ENCODE results near the gene LRP1. TPM values are rescaled to one million over a fixed set of nuclear protein-coding genes. Genes with fewer than 3 reads are reported as not detected.

LRP1 gene
- total RNA-seq, 1 donor = 56.0 TPM

DNA sequence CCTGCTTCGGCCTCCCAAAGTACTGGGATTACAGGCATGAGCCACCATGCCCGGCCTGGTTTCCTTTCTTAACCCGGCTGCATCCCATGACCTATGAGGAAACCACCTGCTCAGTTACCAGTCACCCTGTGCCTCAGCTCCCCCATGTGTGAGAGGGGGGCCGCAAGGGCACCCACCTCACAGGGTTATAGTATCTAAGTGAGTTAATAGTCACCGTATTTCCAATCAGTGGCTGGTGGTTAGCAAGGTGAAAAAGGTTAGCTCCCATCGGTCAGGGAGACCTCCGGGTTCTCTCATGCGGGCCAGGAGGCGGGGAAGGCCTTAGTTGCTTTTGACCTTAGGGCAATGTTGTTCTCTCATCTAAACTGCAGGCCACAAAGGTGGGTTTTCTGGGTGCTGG, 6.7 kb downstream of the LRP1 start:
- H3K4me1 ChIP-seq (ENCODE audit: insufficient read depth, low read length) = peaks cover 64% of the 10 kb centered on the region
- no peaks in the 10 kb centered on the region for H3K27me3 ChIP-seq (ENCODE audit: insufficient read depth, low read length)
- H3K4me3 ChIP-seq (ENCODE audit: low read length) = no peak overlapping the region
- no peaks in the 10 kb centered on the region for H3K9me3 ChIP-seq (ENCODE audit: low read depth, low read length)

DNA sequence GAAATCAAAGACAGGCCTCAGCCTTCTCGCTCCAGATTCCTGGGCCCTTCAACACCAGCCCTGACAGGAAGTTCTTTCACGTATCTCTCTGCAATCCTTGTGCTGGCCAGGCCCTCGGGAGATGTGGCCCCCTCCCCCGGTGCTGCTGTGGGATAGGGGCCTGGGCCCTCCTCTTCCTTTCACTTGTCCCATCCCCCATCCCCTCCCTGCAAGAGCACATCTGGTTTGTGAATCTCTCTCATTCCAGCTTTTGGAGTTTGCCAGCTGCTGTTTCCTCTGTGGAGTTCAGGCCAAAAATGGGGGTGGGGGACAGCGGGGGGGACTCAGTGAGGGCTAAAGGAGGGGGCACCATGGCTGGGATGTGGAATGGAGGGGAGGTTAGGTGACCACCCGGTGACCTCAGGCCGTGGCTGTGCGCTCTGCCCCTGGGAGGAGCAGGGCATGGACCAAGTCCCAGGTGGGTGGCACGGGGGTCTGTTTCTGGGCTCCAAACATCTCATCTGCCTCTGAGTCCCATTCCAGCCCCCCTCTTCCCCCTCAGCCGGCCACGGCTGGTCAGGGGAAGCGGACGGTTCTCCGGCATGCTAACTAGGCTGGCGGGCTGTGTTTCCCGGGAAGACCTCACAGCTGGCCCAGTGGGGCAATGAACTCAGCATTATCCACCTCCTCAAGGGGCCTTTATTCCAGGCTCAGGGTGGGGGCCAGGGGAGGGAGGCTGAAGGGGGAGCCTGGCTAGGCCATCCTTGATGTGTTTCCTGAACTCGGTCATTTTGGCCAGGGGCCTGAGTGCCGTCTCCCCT, 7.4 kb downstream of the LRP1 start:
- Histone ChIP-seq H3K9me3 (ENCODE audit: low read depth, low read length) (no peaks in the 10 kb centered on the region), H3K27me3 (ENCODE audit: insufficient read depth, low read length) (no peaks in the 10 kb centered on the region)

DNA sequence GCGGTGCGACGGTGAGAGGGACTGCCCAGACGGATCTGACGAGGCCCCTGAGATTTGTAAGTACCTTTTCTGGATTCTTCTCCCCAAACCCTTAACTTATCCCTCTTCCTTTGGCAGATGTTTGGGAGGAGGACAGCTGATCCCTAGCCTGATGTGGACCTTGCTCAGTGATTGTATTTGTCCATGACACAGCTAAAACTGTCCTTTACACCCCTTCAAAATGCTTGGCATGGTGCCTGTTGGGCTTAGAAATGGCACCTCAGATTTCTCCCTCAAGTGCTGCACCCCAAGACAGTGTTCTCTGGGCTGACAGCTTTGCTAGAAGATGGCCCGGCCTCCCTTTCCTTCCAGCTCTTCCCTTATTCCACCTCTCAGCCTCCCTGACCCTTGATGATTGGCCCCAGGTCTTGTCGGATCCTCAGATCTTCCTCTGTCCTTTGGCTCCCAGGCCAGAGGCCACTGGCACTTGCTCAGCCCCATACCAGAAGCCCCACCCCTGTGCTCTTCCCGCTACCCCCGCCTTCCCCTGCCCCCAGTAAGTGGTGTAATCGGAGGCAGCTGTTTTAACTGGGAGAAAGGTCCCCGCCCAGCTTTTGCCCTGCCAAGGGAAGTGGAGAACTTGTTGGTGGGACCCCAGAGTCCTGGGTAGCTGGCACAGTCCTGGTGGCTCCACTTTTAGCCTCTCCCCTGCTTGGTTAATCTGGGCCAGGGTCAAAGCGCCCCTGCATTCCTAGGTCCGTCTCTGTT, 10.4 kb downstream of the LRP1 start:
- no peaks in the 10 kb centered on the region for H3K27me3 ChIP-seq (ENCODE audit: insufficient read depth, low read length)
- H3K4me1 ChIP-seq (ENCODE audit: insufficient read depth, low read length) = peaks cover 41% of the 10 kb centered on the region
- H3K9me3 ChIP-seq (ENCODE audit: low read depth, low read length) = no peaks in the 10 kb centered on the region
- no peak overlapping the region for H3K4me3 ChIP-seq (ENCODE audit: low read length)

More for the DNA sequence above, 7.4 kb downstream of the LRP1 start:
- Histone ChIP-seq H3K4me1 (ENCODE audit: insufficient read depth, low read length) (peaks cover 60% of the 10 kb centered on the region), H3K4me3 (ENCODE audit: low read length) (no peak overlapping the region)

DNA sequence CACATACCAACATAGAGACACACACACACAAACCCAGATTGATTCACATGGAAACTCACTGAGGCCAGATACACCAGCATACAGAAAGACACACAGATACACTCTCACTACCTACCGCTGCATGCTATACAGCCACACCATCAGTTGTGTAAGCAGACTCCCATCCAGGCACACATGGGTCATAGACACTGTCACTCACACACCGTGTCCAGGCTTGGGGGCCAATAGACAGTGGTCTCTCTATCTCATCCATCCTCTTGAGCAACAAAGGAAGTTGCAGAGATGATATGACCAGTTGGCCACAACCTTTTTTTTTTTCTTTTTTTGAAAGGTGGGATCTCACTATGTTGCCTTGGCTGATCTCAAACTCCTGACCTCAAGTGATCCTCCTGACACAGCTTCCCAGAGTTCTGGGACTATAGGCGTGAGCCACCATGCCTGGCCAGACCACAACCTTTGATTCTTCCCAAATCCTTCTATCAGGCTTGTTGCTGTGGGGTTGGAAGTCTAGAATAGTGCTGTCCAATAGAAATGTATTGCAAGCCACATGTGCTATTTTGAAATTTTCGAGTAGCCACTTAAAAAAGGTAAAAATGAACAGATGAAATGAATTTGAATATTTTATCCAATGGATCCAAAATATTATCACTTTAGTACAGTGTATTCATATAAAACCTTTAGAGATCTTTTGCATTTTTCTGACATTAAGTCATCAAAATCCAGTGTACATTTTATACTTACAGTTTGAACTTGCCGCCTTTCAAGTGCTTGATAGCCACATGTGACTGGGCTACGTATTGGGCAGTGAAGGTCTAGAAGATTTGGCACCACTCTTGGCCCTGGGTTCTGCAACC, 11.7 kb downstream of the LRP1 start:
- Histone ChIP-seq H3K9me3 (ENCODE audit: low read depth, low read length) (no peaks in the 10 kb centered on the region), H3K27me3 (ENCODE audit: insufficient read depth, low read length) (no peaks in the 10 kb centered on the region), H3K4me3 (ENCODE audit: low read length) (no peak overlapping the region), H3K4me1 (ENCODE audit: insufficient read depth, low read length) (peaks cover 47% of the 10 kb centered on the region)

DNA sequence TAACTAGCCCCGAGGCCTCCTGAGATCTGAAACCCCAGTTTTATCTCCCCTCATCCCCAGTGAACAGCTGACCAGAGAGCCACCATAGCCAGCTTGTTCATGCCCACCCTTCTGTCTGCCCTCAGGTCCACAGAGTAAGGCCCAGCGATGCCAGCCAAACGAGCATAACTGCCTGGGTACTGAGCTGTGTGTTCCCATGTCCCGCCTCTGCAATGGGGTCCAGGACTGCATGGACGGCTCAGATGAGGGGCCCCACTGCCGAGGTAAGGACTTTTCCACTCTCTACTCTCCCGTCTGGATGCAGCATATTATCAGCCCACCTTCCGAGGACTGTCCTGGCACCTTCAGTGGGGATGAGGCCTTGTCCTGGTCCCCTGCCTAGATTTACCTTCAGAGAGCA, 13.0 kb downstream of the LRP1 start:
- no peaks in the 10 kb centered on the region for H3K9me3 ChIP-seq (ENCODE audit: low read depth, low read length)
- H3K4me3 ChIP-seq (ENCODE audit: low read length) = no peak overlapping the region
- peaks cover 56% of the 10 kb centered on the region for H3K4me1 ChIP-seq (ENCODE audit: insufficient read depth, low read length)
- no peaks in the 10 kb centered on the region for H3K27me3 ChIP-seq (ENCODE audit: insufficient read depth, low read length)

DNA sequence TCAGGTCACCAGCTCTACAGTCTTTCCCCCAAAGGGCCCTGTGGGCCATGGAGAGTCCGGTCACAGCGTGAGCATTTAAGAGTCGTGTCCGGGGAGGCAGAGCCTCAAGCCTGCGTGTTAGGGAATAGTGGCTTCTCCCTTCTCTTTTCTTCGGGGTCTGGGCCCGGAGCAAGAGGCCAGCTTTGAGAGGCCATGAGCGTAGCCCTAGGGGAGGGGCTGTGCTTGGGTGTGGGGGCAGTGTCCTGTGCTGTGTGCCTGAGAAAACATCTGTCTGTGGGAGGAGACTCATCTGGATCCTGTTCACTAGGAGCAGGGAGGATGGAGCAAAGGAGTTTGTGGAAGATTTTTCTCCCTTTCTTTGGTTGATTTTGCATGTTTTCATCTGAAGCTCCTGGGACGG, 13.8 kb downstream of the LRP1 start:
- Histone ChIP-seq H3K4me1 (ENCODE audit: insufficient read depth, low read length) (peaks cover 59% of the 10 kb centered on the region), H3K27me3 (ENCODE audit: insufficient read depth, low read length) (no peaks in the 10 kb centered on the region), H3K9me3 (ENCODE audit: low read depth, low read length) (no peaks in the 10 kb centered on the region), H3K4me3 (ENCODE audit: low read length) (no peak overlapping the region)

DNA sequence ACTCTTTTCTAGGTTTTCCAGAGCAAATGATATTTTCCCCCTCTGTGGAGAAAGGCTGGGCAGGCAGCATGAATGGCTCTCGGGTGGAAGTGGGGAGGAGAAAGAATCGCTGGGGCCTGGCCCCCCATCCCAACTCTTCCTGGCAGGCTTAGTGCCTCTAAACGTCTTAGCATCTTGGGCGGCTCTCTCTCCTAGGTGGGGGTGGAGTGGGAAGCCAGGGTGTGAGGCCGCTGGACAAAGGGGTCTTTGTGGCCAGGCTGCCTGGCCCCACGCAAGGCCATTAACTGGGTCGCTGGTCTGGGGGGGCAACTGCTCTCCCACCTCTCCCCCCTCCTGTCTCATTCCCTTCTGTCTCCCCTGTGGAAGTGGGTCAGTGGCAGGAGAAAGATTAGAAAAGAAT, 14.4 kb downstream of the LRP1 start:
- Histone ChIP-seq H3K4me3 (ENCODE audit: low read length) (no peak overlapping the region), H3K27me3 (ENCODE audit: insufficient read depth, low read length) (no peaks in the 10 kb centered on the region), H3K9me3 (ENCODE audit: low read depth, low read length) (no peaks in the 10 kb centered on the region), H3K4me1 (ENCODE audit: insufficient read depth, low read length) (peaks cover 59% of the 10 kb centered on the region)

DNA sequence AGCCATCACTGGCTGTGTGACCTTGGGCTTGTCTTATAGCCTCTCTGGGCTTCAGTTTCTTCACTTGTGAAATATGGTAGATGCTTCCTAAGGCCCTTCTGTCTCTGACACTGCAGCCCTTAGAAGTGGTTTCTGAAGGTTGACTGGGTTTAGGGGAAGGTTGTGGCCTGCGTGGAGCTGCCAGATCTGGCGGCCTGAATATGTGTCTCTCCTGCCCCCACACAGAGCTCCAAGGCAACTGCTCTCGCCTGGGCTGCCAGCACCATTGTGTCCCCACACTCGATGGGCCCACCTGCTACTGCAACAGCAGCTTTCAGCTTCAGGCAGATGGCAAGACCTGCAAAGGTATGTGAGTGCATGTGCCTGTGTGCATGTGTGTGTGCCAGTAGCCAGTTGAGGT, 15.2 kb downstream of the LRP1 start:
- Histone ChIP-seq H3K27me3 (ENCODE audit: insufficient read depth, low read length) (no peaks in the 10 kb centered on the region), H3K4me3 (ENCODE audit: low read length) (no peak overlapping the region), H3K4me1 (ENCODE audit: insufficient read depth, low read length) (peaks cover 59% of the 10 kb centered on the region), H3K9me3 (ENCODE audit: low read depth, low read length) (no peaks in the 10 kb centered on the region)

DNA sequence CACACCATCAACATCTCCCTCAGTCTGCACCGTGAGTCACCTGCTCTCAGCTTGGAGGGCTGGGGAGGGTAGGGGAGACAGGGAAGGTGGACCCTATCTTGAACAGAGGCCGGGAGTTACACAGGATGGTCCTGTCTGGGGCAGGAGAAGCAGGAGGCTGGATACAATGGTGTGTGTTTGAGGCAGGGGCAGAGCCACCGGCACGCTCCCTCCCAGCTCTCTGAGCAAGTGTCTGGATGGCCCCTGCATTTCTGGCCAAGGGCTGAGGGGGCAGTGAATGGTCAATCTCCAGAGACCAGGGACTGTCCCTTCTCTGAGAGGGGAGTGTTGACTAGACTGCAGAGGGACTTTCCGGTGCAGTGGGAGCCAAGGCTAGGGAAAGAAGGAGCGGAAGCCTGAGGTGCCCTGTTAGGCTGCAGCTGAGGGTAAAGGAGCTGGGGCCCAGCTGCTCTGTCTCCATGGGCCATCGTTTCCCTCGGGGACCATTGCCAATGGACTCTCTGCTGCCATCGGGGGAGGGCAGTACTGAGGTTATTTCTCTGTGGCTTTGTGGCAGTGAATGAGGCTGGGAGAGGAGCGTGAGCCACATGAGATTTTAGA, 17.3 kb downstream of the LRP1 start:
- H3K9me3 ChIP-seq (ENCODE audit: low read depth, low read length) = no peaks in the 10 kb centered on the region
- H3K27me3 ChIP-seq (ENCODE audit: insufficient read depth, low read length) = no peaks in the 10 kb centered on the region
- H3K4me1 ChIP-seq (ENCODE audit: insufficient read depth, low read length) = peaks cover 64% of the 10 kb centered on the region
- no peak overlapping the region for H3K4me3 ChIP-seq (ENCODE audit: low read length)

DNA sequence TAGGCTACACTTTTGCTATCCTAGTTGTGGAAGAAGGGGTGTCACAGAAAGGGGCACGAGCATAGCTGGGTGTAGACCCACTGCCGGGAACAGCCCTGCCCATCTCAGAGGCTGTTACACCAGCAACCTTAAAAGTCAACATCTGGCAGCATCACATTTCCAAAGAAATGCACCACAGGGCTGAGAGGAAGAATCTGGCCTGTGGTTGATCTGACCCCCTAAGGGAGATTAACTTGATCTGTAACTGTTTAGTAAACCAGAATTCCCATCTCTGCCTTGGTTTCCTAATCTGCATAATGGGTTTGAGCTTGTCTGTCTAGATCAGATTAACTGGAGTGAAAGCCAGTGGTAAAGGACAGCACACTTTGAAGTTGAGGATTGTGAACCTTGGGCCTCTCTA, 17.8 kb downstream of the LRP1 start:
- Histone ChIP-seq H3K4me3 (ENCODE audit: low read length) (no peak overlapping the region), H3K27me3 (ENCODE audit: insufficient read depth, low read length) (no peaks in the 10 kb centered on the region), H3K4me1 (ENCODE audit: insufficient read depth, low read length) (peaks cover 69% of the 10 kb centered on the region), H3K9me3 (ENCODE audit: low read depth, low read length) (no peaks in the 10 kb centered on the region)

DNA sequence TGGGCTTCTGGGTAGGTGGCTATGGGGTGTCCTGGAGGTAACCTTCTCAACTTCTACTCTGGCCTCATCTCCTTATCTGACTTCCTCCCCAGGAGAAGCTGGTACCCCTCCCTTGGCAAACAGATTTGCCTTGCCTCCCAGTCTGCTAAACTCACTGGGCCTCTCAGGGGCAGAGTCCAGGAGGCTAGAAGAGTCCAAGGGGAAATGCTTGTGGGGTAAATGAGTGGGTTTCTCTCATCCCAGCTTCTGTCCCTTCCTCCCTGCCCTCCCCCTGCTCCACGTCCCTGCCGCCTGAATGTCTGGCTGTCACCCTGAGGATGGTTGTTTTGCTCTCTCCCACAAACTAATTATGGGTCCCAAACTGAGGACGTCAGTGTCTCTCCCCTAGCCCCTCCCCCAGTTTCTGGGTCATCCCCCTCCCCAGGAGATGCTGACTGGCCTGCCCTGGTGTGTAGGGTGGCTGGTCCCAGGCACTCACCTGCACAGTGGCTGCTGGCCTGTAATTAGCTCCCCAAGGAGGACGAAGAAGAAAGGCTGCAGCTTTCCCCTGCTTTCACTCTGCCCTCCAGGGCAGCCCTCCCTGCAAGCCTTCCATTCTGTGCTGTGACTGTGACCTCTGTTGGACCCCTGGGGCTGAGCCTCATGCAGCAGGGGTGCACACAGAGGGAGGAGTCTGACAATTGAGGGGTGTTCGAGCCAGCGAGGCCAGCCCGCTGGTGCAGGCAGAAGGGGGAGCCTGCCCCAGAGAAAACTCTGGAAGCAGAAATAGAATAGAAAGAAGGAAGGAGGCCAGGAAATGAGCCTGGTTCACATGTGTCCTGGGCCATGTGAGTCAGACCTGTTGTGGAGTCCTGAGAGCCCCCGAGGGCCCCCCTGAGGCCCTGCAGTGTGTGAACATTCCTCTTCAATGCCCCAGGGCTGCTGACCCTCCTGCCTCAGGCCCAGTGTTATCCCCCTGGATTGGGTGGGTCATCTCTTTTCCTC, 19.0 kb downstream of the LRP1 start, which contains the start of gene LRP1-AS:
LRP1-AS (minus strand) TSS at position 659 of the 984 bp plus-strand sequence.
- Histone ChIP-seq H3K4me1 (ENCODE audit: insufficient read depth, low read length) (peaks cover 81% of the 10 kb centered on the region), H3K4me3 (ENCODE audit: low read length) (no peak within 1 kb of the TSS), H3K9me3 (ENCODE audit: low read depth, low read length) (no peaks in the 10 kb centered on the region)

DNA sequence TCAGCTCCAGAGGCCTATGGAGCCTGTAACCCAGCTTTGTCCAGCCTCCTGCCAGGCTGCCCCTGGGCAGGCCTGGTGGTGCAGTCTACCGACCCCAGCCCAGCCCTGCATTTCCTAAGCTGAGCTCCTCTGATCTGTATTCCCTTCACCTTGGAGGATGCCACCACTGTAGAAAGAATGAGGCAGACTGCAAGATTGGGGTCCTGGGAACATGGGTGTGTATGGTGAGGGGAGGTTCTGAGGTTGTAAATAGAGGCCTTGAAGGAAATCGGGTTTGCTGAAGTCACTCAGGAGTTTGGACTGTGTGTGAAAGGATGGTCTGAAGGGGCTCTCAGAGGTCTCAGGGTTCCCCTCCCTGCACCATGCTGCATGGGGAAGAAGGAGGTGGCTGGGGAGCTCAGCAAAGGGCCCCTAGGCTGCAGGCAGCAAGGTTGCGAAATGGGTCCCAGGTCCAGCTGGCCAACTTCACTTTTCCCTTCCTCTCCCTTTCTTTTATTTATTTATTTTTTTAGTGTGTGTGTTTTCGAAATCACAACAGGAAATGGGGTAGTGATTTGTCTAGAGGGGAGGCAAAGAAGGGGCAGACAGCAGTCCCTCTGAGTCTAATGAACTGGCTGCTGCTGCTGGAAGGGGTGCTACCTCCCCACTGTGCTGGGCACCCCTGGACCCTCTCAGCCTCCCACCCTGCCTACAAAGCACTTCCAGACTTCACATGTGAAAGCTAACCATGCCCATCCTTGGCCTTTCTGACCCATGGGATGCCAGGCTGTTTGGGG, 20.4 kb downstream of the LRP1 start:
- Histone ChIP-seq H3K9me3 (ENCODE audit: low read depth, low read length) (no peaks in the 10 kb centered on the region), H3K4me1 (ENCODE audit: insufficient read depth, low read length) (peaks cover 90% of the 10 kb centered on the region), H3K4me3 (ENCODE audit: low read length) (no peak overlapping the region), H3K27me3 (ENCODE audit: insufficient read depth, low read length) (no peaks in the 10 kb centered on the region)

More for the DNA sequence above, 19.0 kb downstream of the LRP1 start, which contains the start of gene LRP1-AS:
- H3K27me3 ChIP-seq (ENCODE audit: insufficient read depth, low read length) = no peaks in the 10 kb centered on the region

DNA sequence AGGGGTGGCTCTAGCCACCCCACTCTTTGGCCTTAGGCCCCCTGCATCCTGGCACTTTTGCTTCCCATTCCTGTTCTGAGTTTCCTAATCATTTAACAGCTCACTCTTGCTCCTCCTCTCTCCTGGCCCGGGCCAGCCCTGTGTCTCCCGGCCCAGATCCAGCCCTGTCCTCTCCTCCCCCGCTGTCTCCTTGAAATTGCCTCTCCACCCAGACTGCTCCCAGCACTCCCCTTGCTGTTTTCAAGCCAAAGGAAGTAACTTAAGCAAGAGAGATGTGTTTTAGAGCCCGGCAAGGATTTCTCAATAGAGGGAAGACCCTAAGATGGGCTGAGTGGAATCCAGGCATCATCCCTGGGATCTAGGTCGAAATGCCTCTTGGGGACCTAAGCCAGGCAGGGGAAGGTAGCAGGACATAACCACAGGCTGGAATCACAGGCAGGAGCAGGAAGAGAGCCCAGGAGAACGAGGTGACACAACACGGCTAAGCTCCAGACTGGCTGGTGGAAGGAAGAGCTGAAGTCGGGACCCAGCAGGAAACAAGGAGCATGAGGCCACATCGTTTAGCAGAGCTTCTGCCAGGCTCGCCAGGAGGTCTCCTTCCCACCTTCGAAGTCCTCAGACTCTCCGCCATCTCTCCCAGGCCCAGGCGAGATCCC, 21.1 kb downstream of the LRP1 start:
- Histone ChIP-seq H3K4me3 (ENCODE audit: low read length) (no peak overlapping the region), H3K27me3 (ENCODE audit: insufficient read depth, low read length) (no peaks in the 10 kb centered on the region), H3K4me1 (ENCODE audit: insufficient read depth, low read length) (peaks cover 95% of the 10 kb centered on the region), H3K9me3 (ENCODE audit: low read depth, low read length) (no peaks in the 10 kb centered on the region)

Measured in mononuclear cell (primary cell).